ENCODE results near the gene KAZN. TPM values are rescaled to one million over a fixed set of nuclear protein-coding genes. Genes with fewer than 3 reads are reported as not detected.

KAZN gene
- total RNA-seq, 1 experiment from 2014 or later: 15.6 TPM

DNA sequence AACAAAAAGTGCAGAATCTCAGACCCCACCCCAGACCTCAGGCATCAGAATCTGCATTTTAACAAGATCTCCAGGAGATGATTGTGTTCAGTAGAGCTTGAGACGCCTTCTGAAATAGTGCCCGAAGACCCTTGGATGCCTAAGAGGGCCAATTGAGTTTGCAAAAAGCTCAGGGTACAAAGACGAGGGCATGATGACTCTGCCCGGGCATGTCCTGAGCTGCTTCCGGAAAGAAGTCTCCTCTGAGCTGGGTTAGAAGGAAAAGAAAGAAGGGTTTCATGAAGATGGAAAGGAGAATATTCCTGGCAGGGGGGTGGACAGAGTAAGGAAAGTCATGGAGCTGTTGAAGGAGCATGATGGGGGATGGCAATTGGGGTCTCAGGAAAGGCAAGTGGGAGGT, 308.9 kb downstream of the KAZN start:
- TF ChIP-seq, protein P1, sequence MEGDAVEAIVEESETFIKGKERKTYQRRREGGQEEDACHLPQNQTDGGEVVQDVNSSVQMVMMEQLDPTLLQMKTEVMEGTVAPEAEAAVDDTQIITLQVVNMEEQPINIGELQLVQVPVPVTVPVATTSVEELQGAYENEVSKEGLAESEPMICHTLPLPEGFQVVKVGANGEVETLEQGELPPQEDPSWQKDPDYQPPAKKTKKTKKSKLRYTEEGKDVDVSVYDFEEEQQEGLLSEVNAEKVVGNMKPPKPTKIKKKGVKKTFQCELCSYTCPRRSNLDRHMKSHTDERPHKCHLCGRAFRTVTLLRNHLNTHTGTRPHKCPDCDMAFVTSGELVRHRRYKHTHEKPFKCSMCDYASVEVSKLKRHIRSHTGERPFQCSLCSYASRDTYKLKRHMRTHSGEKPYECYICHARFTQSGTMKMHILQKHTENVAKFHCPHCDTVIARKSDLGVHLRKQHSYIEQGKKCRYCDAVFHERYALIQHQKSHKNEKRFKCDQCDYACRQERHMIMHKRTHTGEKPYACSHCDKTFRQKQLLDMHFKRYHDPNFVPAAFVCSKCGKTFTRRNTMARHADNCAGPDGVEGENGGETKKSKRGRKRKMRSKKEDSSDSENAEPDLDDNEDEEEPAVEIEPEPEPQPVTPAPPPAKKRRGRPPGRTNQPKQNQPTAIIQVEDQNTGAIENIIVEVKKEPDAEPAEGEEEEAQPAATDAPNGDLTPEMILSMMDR (conservative IDR thresholded peaks at IDR 0.05): no peak
- TF ChIP-seq EZH2 (IDR thresholded peaks at IDR 0.05; ENCODE audit: low read depth): no peak
- no peaks in the 10 kb centered on the region for H3K27me3 ChIP-seq (ENCODE audit: insufficient read depth, low read depth)
- no peak overlapping the region for H3K4me2 ChIP-seq
- no peak overlapping the region for H3K4me3 ChIP-seq
- POLR2A ChIA-PET (ENCODE audit: unreplicated experiment): no interaction called here
- CTCF ChIA-PET: no interaction called here
- no peaks in the 10 kb centered on the region for H4K20me1 ChIP-seq (ENCODE audit: insufficient read depth)
- no TSS peak for BruUV-seq (replicated peaks)
- no peaks in the 10 kb centered on the region for H3K36me3 ChIP-seq (ENCODE audit: low read depth)
- no peaks in the 10 kb centered on the region for H3K79me2 ChIP-seq (ENCODE audit: low read depth)
- intact Hi-C loops (cut with micrococcal nuclease; ENCODE audit: unreplicated experiment): no loop called here
- H2AFZ ChIP-seq: no peak overlapping the region
- DNase-seq: no peak
- no peaks in the 10 kb centered on the region for H3K9me3 ChIP-seq (ENCODE audit: insufficient read depth, low read depth)
- no peaks in the 10 kb centered on the region for H3F3A ChIP-seq (ENCODE audit: insufficient read depth, low read depth)
- no peak overlapping the region for H3K27ac ChIP-seq
- no peaks in the 10 kb centered on the region for H3K9me2 ChIP-seq (ENCODE audit: insufficient read depth)
- peaks cover 7% of the 10 kb centered on the region; the same call in 1 of the 2 replicates for H3K4me1 ChIP-seq (replicated peaks; ENCODE audit: insufficient read depth)

DNA sequence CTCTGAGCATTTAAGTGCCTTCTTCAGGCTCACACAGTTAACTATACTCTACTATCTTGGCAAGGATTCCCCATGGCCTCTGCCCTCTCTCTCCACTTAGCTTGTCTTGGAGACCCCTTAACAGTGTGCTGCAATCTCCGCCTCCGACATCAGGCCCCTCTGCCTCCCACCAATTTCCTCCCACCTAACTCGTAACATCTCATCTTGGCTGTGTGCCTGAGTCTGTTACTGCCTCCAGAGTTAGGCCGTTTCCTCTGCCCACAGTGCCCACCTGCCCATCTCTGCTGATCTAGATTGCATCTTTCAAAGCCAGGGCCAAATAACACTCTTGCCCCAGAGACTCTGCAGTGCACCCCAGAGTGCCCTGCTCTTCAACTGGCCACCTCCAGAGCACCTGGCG, 310.8 kb downstream of the KAZN start:
- TF ChIP-seq, protein P1 (conservative IDR thresholded peaks at IDR 0.05): no peak
- no peak for TF ChIP-seq EZH2 (IDR thresholded peaks at IDR 0.05; ENCODE audit: low read depth)
- Histone ChIP-seq H3K4me3 (no peak overlapping the region), H3K36me3 (ENCODE audit: low read depth) (no peaks in the 10 kb centered on the region), H3F3A (ENCODE audit: insufficient read depth, low read depth) (no peaks in the 10 kb centered on the region), H4K20me1 (ENCODE audit: insufficient read depth) (no peaks in the 10 kb centered on the region), H3K9me3 (ENCODE audit: insufficient read depth, low read depth) (no peaks in the 10 kb centered on the region), H3K4me2 (no peak overlapping the region), H3K27ac (no peak overlapping the region), H3K9me2 (ENCODE audit: insufficient read depth) (no peaks in the 10 kb centered on the region), H3K27me3 (ENCODE audit: insufficient read depth, low read depth) (no peaks in the 10 kb centered on the region), H3K4me1 (replicated peaks; ENCODE audit: insufficient read depth) (peaks cover 7% of the 10 kb centered on the region; the same call in 1 of the 2 replicates), H2AFZ (no peak overlapping the region), H3K79me2 (ENCODE audit: low read depth) (no peaks in the 10 kb centered on the region)
- CTCF ChIA-PET: no interaction called here
- POLR2A ChIA-PET (ENCODE audit: unreplicated experiment): no interaction called here
- no peak for DNase-seq
- intact Hi-C loops (cut with micrococcal nuclease; ENCODE audit: unreplicated experiment): no loop called here
- no TSS peak for BruUV-seq (replicated peaks)

DNA sequence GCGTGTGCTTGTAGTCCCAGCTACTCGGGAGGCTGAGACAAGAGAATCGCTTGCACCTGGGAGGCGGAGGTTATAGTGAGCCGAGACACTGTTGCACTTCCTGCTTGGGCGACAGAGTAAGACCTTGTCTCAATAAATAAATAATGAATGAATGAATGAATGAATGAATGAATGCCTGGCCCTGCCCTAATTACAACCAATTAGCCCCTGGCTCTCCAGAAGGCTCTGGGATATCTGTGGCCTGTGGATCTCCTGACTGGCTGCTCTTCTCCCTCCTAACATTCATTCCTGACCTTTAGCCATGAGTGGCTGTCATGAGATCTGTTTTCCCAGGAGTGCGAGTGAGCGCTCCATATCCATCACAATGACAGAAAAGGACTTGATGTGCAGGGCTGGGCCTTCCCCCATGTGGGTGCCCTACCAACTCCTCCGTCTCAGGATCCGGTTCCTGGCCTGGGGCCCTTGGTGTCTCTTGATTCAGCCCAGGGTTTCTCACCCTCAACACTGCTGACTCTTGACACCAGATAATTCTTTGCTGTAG, 311.5 kb downstream of the KAZN start:
- Histone ChIP-seq H3K9me2 (ENCODE audit: insufficient read depth) (no peaks in the 10 kb centered on the region), H2AFZ (no peak overlapping the region), H3K4me3 (no peak overlapping the region), H4K20me1 (ENCODE audit: insufficient read depth) (no peaks in the 10 kb centered on the region), H3K4me1 (replicated peaks; ENCODE audit: insufficient read depth) (peaks cover 7% of the 10 kb centered on the region; the same call in 1 of the 2 replicates), H3K79me2 (ENCODE audit: low read depth) (no peaks in the 10 kb centered on the region), H3F3A (ENCODE audit: insufficient read depth, low read depth) (no peaks in the 10 kb centered on the region), H3K27ac (no peak overlapping the region), H3K4me2 (no peak overlapping the region), H3K27me3 (ENCODE audit: insufficient read depth, low read depth) (no peaks in the 10 kb centered on the region), H3K36me3 (ENCODE audit: low read depth) (no peaks in the 10 kb centered on the region), H3K9me3 (ENCODE audit: insufficient read depth, low read depth) (no peaks in the 10 kb centered on the region)
- BruUV-seq (replicated peaks): no TSS peak
- no peak for DNase-seq
- TF ChIP-seq, protein P1 (conservative IDR thresholded peaks at IDR 0.05): no peak
- no peak for TF ChIP-seq EZH2 (IDR thresholded peaks at IDR 0.05; ENCODE audit: low read depth)
- CTCF ChIA-PET: no interaction called here
- intact Hi-C loops (cut with micrococcal nuclease; ENCODE audit: unreplicated experiment): no loop called here
- POLR2A ChIA-PET (ENCODE audit: unreplicated experiment): no interaction called here
